ENCODE data around the gene PDE6D. TPM values are rescaled to one million over a fixed set of nuclear protein-coding genes. Genes with fewer than 3 reads are reported as not detected.

The PDE6D gene
- total RNA-seq, 1 donor = 19.2 TPM

GRCh38 chr2:231709636-231709980, 71.5 kb downstream of the PDE6D start:
- H2AFZ ChIP-seq (ENCODE audit: low read length) = no peak overlapping the region
- peaks cover 25% of the 10 kb centered on the region for H3K4me1 ChIP-seq (ENCODE audit: insufficient read depth, low read length)
- H3K79me2 ChIP-seq (ENCODE audit: insufficient read depth, low read length) = peaks cover 53% of the 10 kb centered on the region
- peak overlapping the region; percentile 81 for H3K4me2 ChIP-seq (ENCODE audit: insufficient read depth, low read length)
- H4K20me1 ChIP-seq (ENCODE audit: insufficient read depth, low read length) = peaks cover 37% of the 10 kb centered on the region
- DNase-seq (ENCODE audit: insufficient read length, low spot score, missing footprints) = peak; percentile 83
- H3K4me3 ChIP-seq (ENCODE audit: insufficient read depth, low read length) = peak overlapping the region; percentile 95
- peaks cover 18% of the 10 kb centered on the region for H3K36me3 ChIP-seq (ENCODE audit: insufficient read depth, low read length)
- no peak for TF ChIP-seq CTCF (IDR thresholded peaks at IDR 0.05; ENCODE audit: extremely low read depth, low read depth, low read length)
- no peaks in the 10 kb centered on the region for H3K27me3 ChIP-seq (ENCODE audit: insufficient read depth, low read length)
- H3K27ac ChIP-seq (ENCODE audit: low read depth, low read length) = peak overlapping the region; percentile 60
- no peaks in the 10 kb centered on the region for H3K9me3 ChIP-seq (ENCODE audit: low read depth, low read length)

- H3K9me3 ChIP-seq (ENCODE audit: low read depth, low read length) = no peaks in the 10 kb centered on the region
- H3K4me2 ChIP-seq (ENCODE audit: insufficient read depth, low read length) = peak overlapping the region; percentile 81
- H3K79me2 ChIP-seq (ENCODE audit: insufficient read depth, low read length) = peaks cover 53% of the 10 kb centered on the region
- no peak overlapping the region for H2AFZ ChIP-seq (ENCODE audit: low read length)
- no peaks in the 10 kb centered on the region for H3K27me3 ChIP-seq (ENCODE audit: insufficient read depth, low read length)
- H3K27ac ChIP-seq (ENCODE audit: low read depth, low read length) = peak overlapping the region; percentile 60
- TF ChIP-seq CTCF (IDR thresholded peaks at IDR 0.05; ENCODE audit: extremely low read depth, low read depth, low read length) = no peak
- H4K20me1 ChIP-seq (ENCODE audit: insufficient read depth, low read length) = peaks cover 33% of the 10 kb centered on the region
- H3K36me3 ChIP-seq (ENCODE audit: insufficient read depth, low read length) = peaks cover 18% of the 10 kb centered on the region
- H3K4me1 ChIP-seq (ENCODE audit: insufficient read depth, low read length) = peaks cover 24% of the 10 kb centered on the region
- peak overlapping the region; percentile 95 for H3K4me3 ChIP-seq (ENCODE audit: insufficient read depth, low read length)
- peak; percentile 89 for DNase-seq (ENCODE audit: insufficient read length, low spot score, missing footprints)
Observed at GRCh38 chr2:231708773-231709635, 72.1 kb downstream of the PDE6D start.

GRCh38 chr2:231707927-231708772, 72.9 kb downstream of the PDE6D start, which contains the start of gene PTMA:
PTMA (plus strand) TSS chr2:231708525; CDS start chr2:231708707, 182 bp downstream.
- DNase-seq (ENCODE audit: insufficient read length, low spot score, missing footprints) = peak; percentile 99
- Histone ChIP-seq H3K79me2 (ENCODE audit: insufficient read depth, low read length) (peaks cover 48% of the 10 kb centered on the region), H4K20me1 (ENCODE audit: insufficient read depth, low read length) (peaks cover 27% of the 10 kb centered on the region), H2AFZ (ENCODE audit: low read length) (peak within 1 kb of the TSS; percentile 99), H3K27me3 (ENCODE audit: insufficient read depth, low read length) (no peaks in the 10 kb centered on the region), H3K9me3 (ENCODE audit: low read depth, low read length) (no peaks in the 10 kb centered on the region), H3K4me3 (ENCODE audit: insufficient read depth, low read length) (peak within 1 kb of the TSS; percentile 95), H3K27ac (ENCODE audit: low read depth, low read length) (peak within 1 kb of the TSS; percentile 99), H3K36me3 (ENCODE audit: insufficient read depth, low read length) (peaks cover 13% of the 10 kb centered on the region), H3K4me1 (ENCODE audit: insufficient read depth, low read length) (peaks cover 17% of the 10 kb centered on the region), H3K4me2 (ENCODE audit: insufficient read depth, low read length) (peak within 1 kb of the TSS; percentile 83)
- no peak for TF ChIP-seq CTCF (IDR thresholded peaks at IDR 0.05; ENCODE audit: extremely low read depth, low read depth, low read length)

- Histone ChIP-seq H3K4me1 (ENCODE audit: insufficient read depth, low read length) (peaks cover 17% of the 10 kb centered on the region), H3K79me2 (ENCODE audit: insufficient read depth, low read length) (peaks cover 47% of the 10 kb centered on the region), H3K4me3 (ENCODE audit: insufficient read depth, low read length) (peak overlapping the region; percentile 90), H3K9me3 (ENCODE audit: low read depth, low read length) (no peaks in the 10 kb centered on the region), H3K27me3 (ENCODE audit: insufficient read depth, low read length) (no peaks in the 10 kb centered on the region), H3K4me2 (ENCODE audit: insufficient read depth, low read length) (peak overlapping the region; percentile 83), H3K36me3 (ENCODE audit: insufficient read depth, low read length) (peaks cover 13% of the 10 kb centered on the region), H3K27ac (ENCODE audit: low read depth, low read length) (peak overlapping the region; percentile 99), H4K20me1 (ENCODE audit: insufficient read depth, low read length) (peaks cover 27% of the 10 kb centered on the region), H2AFZ (ENCODE audit: low read length) (peak overlapping the region; percentile 99)
- TF ChIP-seq CTCF (IDR thresholded peaks at IDR 0.05; ENCODE audit: extremely low read depth, low read depth, low read length) = no peak
- no peak for DNase-seq (ENCODE audit: insufficient read length, low spot score, missing footprints)
Observed at GRCh38 chr2:231707625-231707926, 73.5 kb downstream of the PDE6D start.
